NCI-H128 (cell line): ENCODE results near the gene GALNT7.

ENCODE experiments used
- DNase-seq: peaks from one replicate; lab custom pipeline; 2025; ENCODE audit not compliant: unreplicated experiment; lab: John Stamatoyannopoulos, UW

Gene GALNT7

GRCh38 chr4:173288698-173289352 lies 120.2 kb downstream of the GALNT7 start:
- no peak for DNase-seq

- DNase-seq = no peak
Observed at GRCh38 chr4:173289353-173289727, 120.7 kb downstream of the GALNT7 start.

- no peak for DNase-seq
Observed at GRCh38 chr4:173291899-173292298, 123.3 kb downstream of the GALNT7 start.

GRCh38 chr4:173293663-173294062 lies 125.1 kb downstream of the GALNT7 start:
- no peak for DNase-seq

GRCh38 chr4:173294444-173294843 lies 125.8 kb downstream of the GALNT7 start:
- DNase-seq = no peak

- no peak for DNase-seq
Observed at GRCh38 chr4:173301518-173302201, 133.0 kb downstream of the GALNT7 start.

- no peak for DNase-seq
Observed at GRCh38 chr4:173307778-173308177, 139.2 kb downstream of the GALNT7 start.

- no peak for DNase-seq
Observed at GRCh38 chr4:173311368-173311767, 142.8 kb downstream of the GALNT7 start.

- DNase-seq = no peak
Observed at GRCh38 chr4:173314715-173315114, 146.1 kb downstream of the GALNT7 start.

- no peak for DNase-seq
Observed at GRCh38 chr4:173316060-173316459, 147.4 kb downstream of the GALNT7 start.

GRCh38 chr4:173317004-173317403 lies 148.4 kb downstream of the GALNT7 start:
- no peak for DNase-seq

- DNase-seq = no peak
Observed at GRCh38 chr4:173318240-173318639, 149.6 kb downstream of the GALNT7 start.

- DNase-seq = no peak
Observed at GRCh38 chr4:173318648-173319211, 150.1 kb downstream of the GALNT7 start.

GRCh38 chr4:173319696-173320095 lies 151.1 kb downstream of the GALNT7 start:
- DNase-seq = no peak

GRCh38 chr4:173325007-173325736 lies 156.6 kb downstream of the GALNT7 start:
- no peak for DNase-seq

- DNase-seq = no peak
Observed at GRCh38 chr4:173328236-173328901, 159.8 kb downstream of the GALNT7 start.

- DNase-seq = no peak
Observed at GRCh38 chr4:173330590-173330989, 162.0 kb downstream of the GALNT7 start.

GRCh38 chr4:173332021-173332487 lies 163.4 kb downstream of the GALNT7 start:
- DNase-seq = no peak

- DNase-seq = no peak
Observed at GRCh38 chr4:173332963-173333657, 164.5 kb downstream of the GALNT7 start.

GRCh38 chr4:173333658-173334084 lies 165.1 kb downstream of the GALNT7 start:
- no peak for DNase-seq
